HS-27A (cell line): ENCODE data around the gene SNTB2.
A peak's percentile ranks its signal among the peaks of the same experiment; 100 is the strongest.

Source experiments
- DNase-seq: peaks from one replicate; pipeline ENCODE4 v3.0.0-alpha.2; 2012; ENCODE audit warnings: low read depth, missing footprints

SNTB2 gene

GRCh38 chr16:69180011-69180338, 7.0 kb upstream of the SNTB2 start:
- DNase-seq: no peak

GRCh38 chr16:69182730-69183416, 4.1 kb upstream of the SNTB2 start:
- no peak for DNase-seq

GRCh38 chr16:69187446-69188235, 677 bp downstream of the SNTB2 start:
- no peak for DNase-seq

- DNase-seq: no peak
These were observed 1.2 kb downstream of the SNTB2 start for GRCh38 chr16:69188236-69188549.

- DNase-seq: no peak
These were observed 1.8 kb downstream of the SNTB2 start for GRCh38 chr16:69188716-69189115.

- no peak for DNase-seq
These were observed 3.2 kb downstream of the SNTB2 start for GRCh38 chr16:69190046-69190588.

- no peak for DNase-seq
These were observed 3.6 kb downstream of the SNTB2 start for GRCh38 chr16:69190598-69190997.

- DNase-seq: no peak
These were observed 4.2 kb downstream of the SNTB2 start for GRCh38 chr16:69191136-69191535.

- no peak for DNase-seq
These were observed 6.9 kb downstream of the SNTB2 start for GRCh38 chr16:69193855-69194254.

GRCh38 chr16:69194488-69194887, 7.5 kb downstream of the SNTB2 start:
- no peak for DNase-seq

- no peak for DNase-seq
These were observed 8.5 kb downstream of the SNTB2 start for GRCh38 chr16:69195369-69196029.

GRCh38 chr16:69197573-69197972, 10.6 kb downstream of the SNTB2 start:
- no peak for DNase-seq

GRCh38 chr16:69199382-69199781, 12.4 kb downstream of the SNTB2 start:
- no peak for DNase-seq

- no peak for DNase-seq
These were observed 14.3 kb downstream of the SNTB2 start for GRCh38 chr16:69201291-69201690.

GRCh38 chr16:69201787-69202186, 14.8 kb downstream of the SNTB2 start:
- DNase-seq: no peak

- no peak for DNase-seq
These were observed 17.2 kb downstream of the SNTB2 start for GRCh38 chr16:69204172-69204571.

GRCh38 chr16:69209735-69210134, 22.8 kb downstream of the SNTB2 start:
- DNase-seq: no peak

GRCh38 chr16:69217433-69217832, 30.5 kb downstream of the SNTB2 start:
- DNase-seq: peak; percentile 52

GRCh38 chr16:69219279-69219678, 32.3 kb downstream of the SNTB2 start:
- DNase-seq: no peak

- no peak for DNase-seq
These were observed 36.9 kb downstream of the SNTB2 start for GRCh38 chr16:69223882-69224281.

GRCh38 chr16:69225121-69225520, 38.2 kb downstream of the SNTB2 start:
- DNase-seq: no peak

GRCh38 chr16:69233124-69233523, 46.2 kb downstream of the SNTB2 start:
- no peak for DNase-seq

- no peak for DNase-seq
These were observed 47.5 kb downstream of the SNTB2 start for GRCh38 chr16:69234460-69234859.
